ENCODE data around the gene LMAN2. TPM values are rescaled to one million over a fixed set of nuclear protein-coding genes. Genes with fewer than 3 reads are reported as not detected.
A peak's percentile ranks its signal among the peaks of the same experiment; 100 is the strongest.

The LMAN2 gene, protein sequence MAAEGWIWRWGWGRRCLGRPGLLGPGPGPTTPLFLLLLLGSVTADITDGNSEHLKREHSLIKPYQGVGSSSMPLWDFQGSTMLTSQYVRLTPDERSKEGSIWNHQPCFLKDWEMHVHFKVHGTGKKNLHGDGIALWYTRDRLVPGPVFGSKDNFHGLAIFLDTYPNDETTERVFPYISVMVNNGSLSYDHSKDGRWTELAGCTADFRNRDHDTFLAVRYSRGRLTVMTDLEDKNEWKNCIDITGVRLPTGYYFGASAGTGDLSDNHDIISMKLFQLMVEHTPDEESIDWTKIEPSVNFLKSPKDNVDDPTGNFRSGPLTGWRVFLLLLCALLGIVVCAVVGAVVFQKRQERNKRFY
- polyA plus RNA-seq, result 171 TPM

- no peaks in the 10 kb centered on the region for H3K27me3 Mint-ChIP-seq
- peak within 1 kb of the TSS; percentile 99 to 100 (median 99) for H3K27ac Mint-ChIP-seq
- peaks cover 32 to 46% (median 37%) of the 10 kb centered on the region in 3 donors for H3K4me1 Mint-ChIP-seq
Measured at GRCh38 chr5:177351392-177352329, at the start of gene LMAN2. TSS of gene LMAN2 (minus strand) at chr5:177351668. CDS start at chr5:177351647, 21 bp downstream.

DNA sequence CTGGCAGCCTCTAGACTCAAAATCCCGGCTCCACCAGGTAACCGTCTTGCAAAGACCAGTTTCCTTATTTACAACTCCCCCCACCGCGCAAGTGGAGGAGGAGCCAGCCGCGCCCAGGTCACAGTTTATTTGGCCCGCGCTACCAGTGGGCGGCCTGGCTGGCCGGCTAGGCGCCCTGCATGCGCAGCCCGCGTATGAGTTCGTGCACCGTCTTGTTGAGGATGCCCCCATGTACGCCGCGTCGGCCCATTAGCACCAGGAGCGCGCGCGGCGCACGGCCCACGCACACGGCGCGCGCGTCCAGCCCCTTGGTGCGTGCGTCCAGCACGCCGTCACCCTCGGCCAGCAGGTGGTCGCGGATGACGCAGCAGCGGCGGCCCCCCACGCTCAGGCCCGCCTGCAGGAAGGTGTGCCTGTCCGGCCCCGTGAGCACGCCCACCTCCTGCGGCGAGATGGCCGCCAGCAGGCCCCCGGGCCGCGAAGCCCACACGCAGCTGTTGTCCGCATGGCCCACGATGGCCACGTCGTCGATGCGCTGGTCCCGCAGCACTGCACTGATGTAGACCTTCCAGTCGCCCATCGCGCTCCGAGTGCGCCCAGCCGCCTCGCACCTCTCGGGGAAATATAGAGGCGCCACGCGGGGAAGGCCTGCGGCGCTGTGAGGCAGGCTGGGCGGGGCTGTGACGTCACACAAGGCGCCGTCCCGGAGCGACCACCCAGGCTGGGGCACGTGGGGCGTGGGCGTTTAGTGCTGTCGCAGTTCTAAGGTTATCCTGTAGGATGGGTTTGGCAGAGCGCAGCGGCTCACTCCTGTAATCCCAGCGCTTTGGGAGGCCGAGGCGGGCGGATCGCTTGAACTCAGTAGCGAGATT, 48.8 kb upstream of the LMAN2 start, which contains the start of gene PFN3:
Gene PFN3 (minus strand): TSS at position 665 of the 872 bp plus-strand sequence. CDS start 85 bp downstream, at position 580.
- Mint-ChIP-seq H3K36me3 (no peaks in the 10 kb centered on the region), H3K27me3 (peaks cover 15% of the 10 kb centered on the region), H3K4me3 (peak within 1 kb of the TSS in 3 of 4 donors; percentile 27 to 84 (median 28)), H3K4me1 (peaks cover 0 to 14% (median 11%) of the 10 kb centered on the region in 3 donors), H3K9me3 (no peaks in the 10 kb centered on the region), H3K27ac (no peak within 1 kb of the TSS)

More at GRCh38 chr5:177351392-177352329, at the start of gene LMAN2:
- peak within 1 kb of the TSS; percentile 97 to 99 (median 98) for H3K4me3 Mint-ChIP-seq
- H3K36me3 Mint-ChIP-seq, result peaks cover 2% of the 10 kb centered on the region
- no peaks in the 10 kb centered on the region for H3K9me3 Mint-ChIP-seq

DNA sequence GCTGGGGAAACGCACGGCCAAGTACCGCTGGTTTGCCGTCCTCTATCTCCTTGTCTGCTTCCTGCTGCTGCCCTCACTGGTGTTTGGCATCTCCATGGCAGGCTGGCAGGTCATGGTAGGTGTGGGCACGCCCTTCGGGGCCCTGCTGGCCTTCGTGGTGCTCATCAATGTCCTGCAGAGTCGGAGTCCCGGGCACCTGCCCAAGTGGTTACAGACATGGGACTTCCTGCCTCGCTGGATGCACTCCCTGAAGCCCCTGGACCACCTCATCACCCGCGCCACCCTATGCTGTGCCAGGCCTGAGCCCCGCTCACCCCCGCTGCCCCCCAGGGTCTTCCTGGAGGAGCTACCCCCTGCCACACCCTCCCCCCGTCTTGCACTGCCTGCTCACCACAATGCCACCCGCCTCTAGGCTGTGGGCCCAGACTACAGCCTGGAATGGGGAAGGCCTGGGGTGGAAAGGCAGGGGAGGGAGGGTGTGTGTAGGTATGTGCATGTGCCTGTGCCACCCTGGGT, 46.5 kb upstream of the LMAN2 start:
- peaks cover 10% of the 10 kb centered on the region for H3K27me3 Mint-ChIP-seq
- H3K36me3 Mint-ChIP-seq, result no peaks in the 10 kb centered on the region
- peak overlapping the region in 1 of 3 donors; percentile 64 for H3K27ac Mint-ChIP-seq
- H3K4me3 Mint-ChIP-seq, result no peak overlapping the region
- H3K9me3 Mint-ChIP-seq, result no peaks in the 10 kb centered on the region
- peaks cover 0 to 5% (median 4%) of the 10 kb centered on the region in 3 donors for H3K4me1 Mint-ChIP-seq

GRCh38 chr5:177396807-177397206, 45.3 kb upstream of the LMAN2 start:
- no peaks in the 10 kb centered on the region for H3K36me3 Mint-ChIP-seq
- H3K9me3 Mint-ChIP-seq, result no peaks in the 10 kb centered on the region
- no peak overlapping the region for H3K4me3 Mint-ChIP-seq
- H3K4me1 Mint-ChIP-seq, result peaks cover 0 to 3% (median 0%) of the 10 kb centered on the region in 3 donors
- H3K27me3 Mint-ChIP-seq, result peaks cover under 1% of the 10 kb centered on the region
- H3K27ac Mint-ChIP-seq, result no peak overlapping the region

DNA sequence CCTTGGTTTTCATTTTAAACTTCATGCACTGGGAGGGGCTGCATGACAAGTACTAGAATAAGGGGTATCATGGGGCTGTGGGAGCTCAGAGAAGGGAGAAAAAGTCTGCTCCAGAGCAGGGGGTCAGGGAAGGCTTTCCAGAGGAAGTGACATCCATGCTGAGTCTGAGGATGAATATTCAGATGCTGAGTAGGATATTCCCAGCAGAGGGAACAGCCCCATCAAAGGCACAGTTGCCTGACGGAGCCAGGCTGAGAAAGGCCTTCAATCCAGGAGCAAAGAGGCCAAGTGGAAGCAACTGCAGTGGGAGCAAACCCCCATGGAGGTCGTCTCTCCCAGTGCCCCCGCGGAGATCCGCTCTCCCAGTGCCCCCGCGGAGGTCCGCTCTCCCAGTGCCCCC, 44.6 kb upstream of the LMAN2 start:
- H3K4me3 Mint-ChIP-seq, result no peak overlapping the region
- H3K9me3 Mint-ChIP-seq, result no peaks in the 10 kb centered on the region
- peaks cover 0 to 3% (median 0%) of the 10 kb centered on the region in 3 donors for H3K4me1 Mint-ChIP-seq
- no peaks in the 10 kb centered on the region for H3K36me3 Mint-ChIP-seq
- peak overlapping the region in 1 of 3 donors; percentile 50 for H3K27ac Mint-ChIP-seq
- H3K27me3 Mint-ChIP-seq, result no peaks in the 10 kb centered on the region

DNA sequence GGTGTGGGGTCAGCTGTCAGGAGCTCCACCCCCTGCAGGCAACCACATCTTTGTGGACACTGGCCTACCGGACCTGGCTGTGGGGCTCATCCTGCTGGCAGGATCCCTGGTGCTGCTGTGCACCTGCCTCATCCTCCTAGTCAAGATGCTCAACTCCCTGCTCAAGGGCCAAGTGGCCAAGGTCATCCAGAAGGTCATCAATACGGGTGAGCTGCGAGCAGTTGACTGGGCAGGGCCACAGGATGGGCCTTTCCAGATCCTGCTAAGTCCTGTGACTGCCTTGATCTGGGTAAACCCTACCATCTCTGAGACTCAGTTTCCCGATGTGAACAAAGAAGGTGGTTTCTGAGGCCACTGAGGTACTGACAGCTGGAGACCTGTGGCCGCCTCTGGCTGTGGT, 42.5 kb upstream of the LMAN2 start:
- Mint-ChIP-seq H3K27me3 (peaks cover 5% of the 10 kb centered on the region), H3K36me3 (no peaks in the 10 kb centered on the region)

DNA sequence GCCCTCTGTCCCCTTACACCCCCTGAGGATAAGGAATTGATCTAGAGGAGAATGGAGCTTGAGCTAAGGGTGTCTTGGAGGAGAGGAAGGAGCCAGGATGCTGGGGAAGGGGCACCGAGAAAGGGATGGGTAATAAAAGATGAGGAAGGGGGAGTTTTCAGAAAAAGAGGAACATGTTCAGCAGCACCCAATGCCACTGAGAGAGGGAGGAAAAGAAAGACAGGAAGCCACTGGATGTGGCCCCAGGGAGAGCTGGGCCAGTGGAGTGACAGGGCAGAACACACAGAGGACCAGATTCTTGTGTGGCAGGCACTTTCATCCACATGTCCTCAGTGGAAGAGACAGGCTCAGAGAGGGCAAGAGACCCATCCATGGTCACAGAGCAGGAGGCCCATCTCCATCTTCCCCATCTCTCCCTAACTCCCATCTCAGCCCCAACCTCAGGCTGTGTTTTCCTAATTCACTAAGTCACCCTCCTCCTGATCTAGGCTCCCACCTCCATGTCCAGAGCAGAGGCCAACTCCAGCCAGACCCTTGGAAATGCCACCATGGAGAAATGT, 41.8 kb upstream of the LMAN2 start:
- peaks cover 5% of the 10 kb centered on the region for H3K27me3 Mint-ChIP-seq
- H3K9me3 Mint-ChIP-seq, result no peaks in the 10 kb centered on the region
- no peaks in the 10 kb centered on the region for H3K36me3 Mint-ChIP-seq
- H3K4me1 Mint-ChIP-seq, result peaks cover 14 to 22% (median 19%) of the 10 kb centered on the region in 3 donors
- no peak overlapping the region for H3K4me3 Mint-ChIP-seq
- H3K27ac Mint-ChIP-seq, result no peak overlapping the region

More for the DNA sequence above, 42.5 kb upstream of the LMAN2 start:
- H3K4me1 Mint-ChIP-seq, result peaks cover 9 to 18% (median 13%) of the 10 kb centered on the region in 3 donors
- H3K9me3 Mint-ChIP-seq, result no peaks in the 10 kb centered on the region
- no peak overlapping the region for H3K27ac Mint-ChIP-seq
- no peak overlapping the region for H3K4me3 Mint-ChIP-seq

- Mint-ChIP-seq H3K27ac (no peak overlapping the region), H3K9me3 (no peaks in the 10 kb centered on the region), H3K4me3 (no peak overlapping the region), H3K36me3 (no peaks in the 10 kb centered on the region), H3K27me3 (peaks cover 5% of the 10 kb centered on the region), H3K4me1 (peaks cover 14 to 22% (median 21%) of the 10 kb centered on the region in 3 donors)
Measured at GRCh38 chr5:177392765-177393164, 41.3 kb upstream of the LMAN2 start.

- H3K4me3 Mint-ChIP-seq, result peak overlapping the region in 3 of 4 donors; percentile 12 to 60 (median 51)
- H3K4me1 Mint-ChIP-seq, result peaks cover 14 to 25% (median 21%) of the 10 kb centered on the region in 3 donors
- no peaks in the 10 kb centered on the region for H3K9me3 Mint-ChIP-seq
- peaks cover 5% of the 10 kb centered on the region for H3K27me3 Mint-ChIP-seq
- H3K27ac Mint-ChIP-seq, result peak overlapping the region in 2 of 3 donors; percentile 46 to 88
- H3K36me3 Mint-ChIP-seq, result no peaks in the 10 kb centered on the region
Measured at GRCh38 chr5:177390363-177391300, 39.2 kb upstream of the LMAN2 start.

- peaks cover 10% of the 10 kb centered on the region for H3K27me3 Mint-ChIP-seq
- peak overlapping the region in 3 of 4 donors; percentile 5 to 90 (median 13) for H3K4me3 Mint-ChIP-seq
- H3K36me3 Mint-ChIP-seq, result no peaks in the 10 kb centered on the region
- no peaks in the 10 kb centered on the region for H3K9me3 Mint-ChIP-seq
- peak overlapping the region in 2 of 3 donors; percentile 37 to 80 for H3K27ac Mint-ChIP-seq
- peaks cover 14 to 25% (median 21%) of the 10 kb centered on the region in 3 donors for H3K4me1 Mint-ChIP-seq
Measured at GRCh38 chr5:177389241-177390169, 38.0 kb upstream of the LMAN2 start.

DNA sequence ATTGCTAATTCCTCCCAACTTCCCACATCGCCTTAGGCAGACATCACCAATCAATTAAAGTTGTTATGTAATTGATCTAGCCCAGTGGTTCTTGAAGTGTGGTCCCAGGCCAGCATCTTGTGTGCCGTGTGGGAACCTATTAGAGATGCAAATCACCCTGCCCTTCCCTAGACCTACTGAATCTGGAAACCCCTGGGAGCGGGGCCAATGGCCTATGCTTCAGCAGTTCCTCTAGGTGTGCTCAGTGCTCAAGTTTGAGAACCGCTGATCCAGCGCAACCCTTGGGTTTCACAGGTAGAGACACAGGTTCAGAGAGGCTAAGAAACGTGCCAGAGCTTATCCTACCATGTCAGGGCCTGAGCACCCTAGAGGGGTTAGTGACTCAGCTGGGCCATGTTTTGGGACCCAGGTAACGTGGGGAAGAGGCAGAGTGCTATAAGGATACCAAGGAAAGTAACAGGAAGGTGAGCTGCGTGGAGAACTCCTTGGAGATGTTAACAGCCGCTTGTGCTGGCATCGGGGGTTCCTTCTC, 37.1 kb upstream of the LMAN2 start:
- Mint-ChIP-seq H3K9me3 (no peaks in the 10 kb centered on the region), H3K4me3 (peak overlapping the region in 1 of 4 donors; percentile 72), H3K27me3 (peaks cover 10% of the 10 kb centered on the region), H3K36me3 (no peaks in the 10 kb centered on the region), H3K27ac (no peak overlapping the region), H3K4me1 (peaks cover 14 to 25% (median 21%) of the 10 kb centered on the region in 3 donors)

- Mint-ChIP-seq H3K4me1 (peaks cover 15 to 22% (median 21%) of the 10 kb centered on the region in 3 donors), H3K36me3 (no peaks in the 10 kb centered on the region), H3K9me3 (no peaks in the 10 kb centered on the region), H3K27me3 (peaks cover 10% of the 10 kb centered on the region), H3K4me3 (peak overlapping the region in 1 of 4 donors; percentile 6), H3K27ac (no peak overlapping the region)
Measured at GRCh38 chr5:177387405-177387804, 35.9 kb upstream of the LMAN2 start.
